Keratinocyte (primary cell): Measurements from ENCODE around the gene SCRT2. TPM values are rescaled to one million over a fixed set of nuclear protein-coding genes. Genes with fewer than 3 reads are reported as not detected.

Source experiments
- DNase-seq: peaks from one replicate; pipeline ENCODE4 v3.0.0-alpha.2; 2011; ENCODE audit warnings: low read depth, missing footprints, low spot score
- FAIRE-seq: peaks from 2 replicates; lab custom pipeline; 2011; peaks lifted over from hg19 to GRCh38; lab: Jason Lieb, UNC
- H2AFZ ChIP-seq: 2 replicates; pipeline ENCODE4 v1.6.0; 2012; ENCODE audit warnings: low read length, control low read depth, inconsistent platforms; ENCODE audit not compliant: control insufficient read depth
- H3K27ac ChIP-seq: 2 replicates; pipeline ENCODE4 v1.5.1; 2011; ENCODE audit warnings: low read length; ENCODE audit not compliant: control insufficient read depth, insufficient read depth
- H3K27me3 ChIP-seq: 3 replicates; pipeline ENCODE4 v1.6.0; 2011; ENCODE audit warnings: low read length; ENCODE audit not compliant: control insufficient read depth, insufficient read depth; ENCODE audit errors: extremely low read depth
- H3K36me3 ChIP-seq, 2 experiments: 2 replicates in 1 of 2; 3 replicates in 1 of 2; pipeline ENCODE4 v1.5.1; 2011; ENCODE audit warnings: low read length in 2 of 2, mild to moderate bottlenecking in 1 of 2; ENCODE audit not compliant: control insufficient read depth in 2 of 2, insufficient read depth in 2 of 2; ENCODE audit errors: extremely low read depth in 1 of 2
- H3K4me1 ChIP-seq: 3 replicates; pipeline ENCODE4 v1.5.1; 2011; ENCODE audit warnings: low read length; ENCODE audit not compliant: control insufficient read depth, insufficient read depth; ENCODE audit errors: extremely low read depth
- H3K4me2 ChIP-seq: 3 replicates; pipeline ENCODE4 v1.6.0; 2011; ENCODE audit warnings: low read depth, low read length; ENCODE audit not compliant: control insufficient read depth, insufficient read depth; ENCODE audit errors: extremely low read depth
- H3K4me3 ChIP-seq, 3 experiments: fragments of 200-600 bp in 1 of 3; sonication (generic) in 1 of 3; 2 replicates in 2 of 3; 3 replicates in 1 of 3; pipeline ENCODE4 v1.5.1; 2011 to 2016; ENCODE audit warnings: low read length in 3 of 3, mild to moderate bottlenecking in 3 of 3, control low read depth in 2 of 3, inconsistent platforms in 1 of 3, low read depth in 1 of 3, mixed read lengths in 1 of 3, mixed run types in 1 of 3, moderate library complexity in 1 of 3; ENCODE audit not compliant: control insufficient read depth in 2 of 3, insufficient read depth in 2 of 3; ENCODE audit errors: extremely low read depth in 1 of 3
- H3K79me2 ChIP-seq: 2 replicates; pipeline ENCODE4 v1.6.0; 2012; ENCODE audit warnings: low read length; ENCODE audit not compliant: control insufficient read depth, insufficient read depth
- H3K9ac ChIP-seq: 3 replicates; pipeline ENCODE4 v1.6.0; 2011; ENCODE audit warnings: low read length; ENCODE audit not compliant: control insufficient read depth, insufficient read depth; ENCODE audit errors: extremely low read depth
- H3K9me1 ChIP-seq: 3 replicates; pipeline ENCODE4 v1.6.0; 2011; ENCODE audit warnings: low read length; ENCODE audit not compliant: control insufficient read depth, insufficient read depth; ENCODE audit errors: extremely low read depth
- H3K9me3 ChIP-seq: 2 replicates; pipeline ENCODE4 v1.5.1; 2012; ENCODE audit warnings: low read depth, low read length; ENCODE audit not compliant: control insufficient read depth
- H4K20me1 ChIP-seq: 3 replicates; pipeline ENCODE4 v1.6.0; 2011; ENCODE audit warnings: low read length; ENCODE audit not compliant: control insufficient read depth, insufficient read depth; ENCODE audit errors: extremely low read depth
- EZH2 ChIP-seq: IDR thresholded peaks from one replicate; pipeline ENCODE4 v1.6.1; 2012; ENCODE audit warnings: inconsistent platforms, mild to moderate bottlenecking, low read length, moderate library complexity
- dilution Hi-C: fragments of 300-500 bp; cut with MboI; formaldehyde crosslinking; loops from one replicate; pipeline ENCODE4 v1.7.0; 2020; ENCODE audit warnings: low sequenced_read_pairs; ENCODE audit not compliant: extremely low pct_ligation_motif_present
- polyA plus RNA-seq, 5 experiments: library from polyadenylated mRNA; depleted of rRNA in 3 of 5; stranded (reverse) in 3 of 5; stranded (forward) in 1 of 5; unstranded in 1 of 5; fragments of >200 nt; gene quantifications; 1 replicate in 1 of 5; 2 replicates in 3 of 5; 3 replicates in 1 of 5; pipeline versions ENCODE4 v1.2.1 to v1.2.3, GENCODE V29; 2011 to 2012; ENCODE audit warnings: missing spikeins in 2 of 5, low read depth in 1 of 5, low replicate concordance in 1 of 5
- TF ChIP-seq, protein P1 (sequence below), 3 experiments: IDR thresholded peaks in 1 of 3; conservative IDR thresholded peaks in 1 of 3; optimal IDR thresholded peaks in 1 of 3; 2 replicates in 2 of 3; 3 replicates in 1 of 3; pipeline versions ENCODE3 to v1.5.1; 2011; ENCODE audit warnings: low read length in 3 of 3, mild to moderate bottlenecking in 3 of 3, moderate library complexity in 2 of 3, control low read depth in 1 of 3, inconsistent platforms in 1 of 3; ENCODE audit not compliant: insufficient read depth in 2 of 3; ENCODE audit errors: extremely low read depth in 1 of 3

SCRT2 gene
- polyA plus RNA-seq, 1 donor (not counting 4 experiments of a cell fraction or from before 2014, with no cell fraction given): not detected

DNA sequence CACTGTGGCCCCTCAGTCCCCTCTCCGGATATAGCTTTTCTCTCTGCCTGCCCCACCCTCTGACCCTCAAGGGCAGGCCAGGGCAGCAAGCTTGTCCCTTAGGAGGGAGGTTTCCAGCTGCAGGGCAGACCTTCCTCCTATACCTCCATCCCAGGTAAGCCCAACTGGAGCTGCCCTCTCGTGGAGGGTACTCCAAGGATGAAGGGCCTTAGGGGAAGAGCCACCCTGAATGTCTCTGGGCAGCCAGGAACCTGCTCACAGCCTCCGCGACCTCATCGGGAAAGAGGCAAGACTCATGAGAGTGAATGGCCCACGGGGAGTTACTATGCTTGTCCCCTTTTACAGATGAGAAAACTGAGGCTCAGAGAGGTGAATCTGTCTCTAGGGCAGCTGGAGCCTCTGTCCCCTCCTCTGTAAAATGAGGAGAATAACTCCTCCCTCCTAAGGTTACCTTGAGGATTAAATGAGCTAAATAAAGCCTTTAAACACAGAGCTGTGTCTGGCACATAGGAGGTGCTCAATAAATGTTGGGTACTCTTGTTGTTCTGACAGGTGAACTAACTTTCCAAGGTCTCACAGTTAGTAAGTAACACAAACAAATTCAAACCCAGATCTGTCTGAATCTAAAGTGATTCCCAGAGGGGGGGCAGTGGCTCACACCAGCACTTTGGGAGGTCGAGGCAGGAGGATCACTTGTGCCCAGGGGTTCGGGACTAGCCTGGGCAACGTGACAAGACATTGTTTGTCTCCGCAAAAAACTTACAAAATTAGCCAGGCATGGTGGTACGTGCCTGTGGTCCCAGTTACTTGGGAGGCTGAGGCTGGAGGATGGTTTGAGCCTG, 34.7 kb downstream of the SCRT2 start:
- FAIRE-seq (no peak), DNase-seq (no peak)
- TF ChIP-seq, protein P1, sequence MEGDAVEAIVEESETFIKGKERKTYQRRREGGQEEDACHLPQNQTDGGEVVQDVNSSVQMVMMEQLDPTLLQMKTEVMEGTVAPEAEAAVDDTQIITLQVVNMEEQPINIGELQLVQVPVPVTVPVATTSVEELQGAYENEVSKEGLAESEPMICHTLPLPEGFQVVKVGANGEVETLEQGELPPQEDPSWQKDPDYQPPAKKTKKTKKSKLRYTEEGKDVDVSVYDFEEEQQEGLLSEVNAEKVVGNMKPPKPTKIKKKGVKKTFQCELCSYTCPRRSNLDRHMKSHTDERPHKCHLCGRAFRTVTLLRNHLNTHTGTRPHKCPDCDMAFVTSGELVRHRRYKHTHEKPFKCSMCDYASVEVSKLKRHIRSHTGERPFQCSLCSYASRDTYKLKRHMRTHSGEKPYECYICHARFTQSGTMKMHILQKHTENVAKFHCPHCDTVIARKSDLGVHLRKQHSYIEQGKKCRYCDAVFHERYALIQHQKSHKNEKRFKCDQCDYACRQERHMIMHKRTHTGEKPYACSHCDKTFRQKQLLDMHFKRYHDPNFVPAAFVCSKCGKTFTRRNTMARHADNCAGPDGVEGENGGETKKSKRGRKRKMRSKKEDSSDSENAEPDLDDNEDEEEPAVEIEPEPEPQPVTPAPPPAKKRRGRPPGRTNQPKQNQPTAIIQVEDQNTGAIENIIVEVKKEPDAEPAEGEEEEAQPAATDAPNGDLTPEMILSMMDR (optimal IDR thresholded peaks at IDR 0.05 in 1 of 3, IDR thresholded peaks at IDR 0.05 in 1 of 3, conservative IDR thresholded peaks at IDR 0.05 in 1 of 3; ENCODE audit: extremely low read depth in 1 of 3, insufficient read depth in 2 of 3, low read length in 3 of 3): no peak
- TF ChIP-seq EZH2: no peak
- Histone ChIP-seq H2AFZ (no peak overlapping the region), H3K9me3 (no peaks in the 10 kb centered on the region), H3K9me1 (no peaks in the 10 kb centered on the region), H3K4me1 (no peaks in the 10 kb centered on the region), H3K27me3 (peaks cover 23% of the 10 kb centered on the region), H3K36me3 (no peaks in the 10 kb centered on the region), H3K79me2 (no peaks in the 10 kb centered on the region), H4K20me1 (no peaks in the 10 kb centered on the region), H3K4me3 (no peak overlapping the region), H3K9ac (no peak overlapping the region), H3K27ac (no peak overlapping the region), H3K4me2 (no peak overlapping the region)
- dilution Hi-C loops: no loop called here

- dilution Hi-C loops: no loop called here
- Histone ChIP-seq H3K9ac (no peak overlapping the region), H4K20me1 (no peaks in the 10 kb centered on the region), H3K36me3 (no peaks in the 10 kb centered on the region), H3K4me1 (no peaks in the 10 kb centered on the region), H3K9me1 (no peaks in the 10 kb centered on the region), H3K4me2 (no peak overlapping the region), H3K27ac (no peak overlapping the region), H2AFZ (no peak overlapping the region), H3K9me3 (no peaks in the 10 kb centered on the region), H3K27me3 (peaks cover 41% of the 10 kb centered on the region), H3K79me2 (no peaks in the 10 kb centered on the region), H3K4me3 (no peak overlapping the region)
- no peak for TF ChIP-seq EZH2
- TF ChIP-seq, protein P1 (optimal IDR thresholded peaks at IDR 0.05 in 1 of 3, IDR thresholded peaks at IDR 0.05 in 1 of 3, conservative IDR thresholded peaks at IDR 0.05 in 1 of 3; ENCODE audit: extremely low read depth in 1 of 3, insufficient read depth in 2 of 3, low read length in 3 of 3): no peak
- FAIRE-seq: no peak
- DNase-seq: no peak
These were observed 37.0 kb downstream of the SCRT2 start for GRCh38 chr20:638579-638978.
